CD14-positive monocyte (primary cell): Measurements from ENCODE around the gene TMEM86B. TPM values are rescaled to one million over a fixed set of nuclear protein-coding genes. Genes with fewer than 3 reads are reported as not detected.
"Not testable (repeated sequence)": the region's sequence is repeated elsewhere in the genome, so short reads cannot be mapped to it uniquely, and the experiment has no call there.

Experiments
- DNase-seq, 3 donors: peaks; one replicate each; pipeline ENCODE4 v3.0.0-alpha.2; 2011 to 2022
- H2AFZ ChIP-seq: 2 replicates; pipeline ENCODE4 v1.6.0; 2012; ENCODE audit warnings: mild to moderate bottlenecking, low read depth, low read length, inconsistent platforms; ENCODE audit not compliant: insufficient read depth, poor library complexity, severe bottlenecking
- H3K27ac ChIP-seq, 2 donors: 1 replicate in 1 of 2; 2 replicates in 1 of 2; pipeline ENCODE4 v1.5.1; 2012 to 2013; ENCODE audit warnings: low read length in 2 of 2, control low read depth in 1 of 2, inconsistent platforms in 1 of 2, low read depth in 1 of 2, mild to moderate bottlenecking in 1 of 2
- H3K27me3 ChIP-seq, 2 donors: one replicate each; pipeline versions ENCODE4 v1.6.0 to v1.6.1; 2011 to 2013; ENCODE audit warnings: low read length in 2 of 2; ENCODE audit not compliant: control insufficient read depth in 2 of 2, insufficient read depth in 2 of 2
- H3K36me3 ChIP-seq, 2 donors: replicated peaks in 1 of 2; 1 replicate in 1 of 2; 2 replicates in 1 of 2; pipeline versions ENCODE4 v1.5.1 to v1.6.1; 2012 to 2013; ENCODE audit warnings: low read length in 2 of 2, control low read depth in 1 of 2, inconsistent platforms in 1 of 2, mild to moderate bottlenecking in 1 of 2; ENCODE audit not compliant: insufficient read depth in 2 of 2, control insufficient read depth in 1 of 2
- H3K4me1 ChIP-seq, 2 donors: 1 replicate in 1 of 2; 2 replicates in 1 of 2; pipeline versions ENCODE4 v1.5.1 to v1.6.1; 2012 to 2013; ENCODE audit warnings: low read length in 2 of 2, control low read depth in 1 of 2, inconsistent platforms in 1 of 2, mild to moderate bottlenecking in 1 of 2, moderate library complexity in 1 of 2; ENCODE audit not compliant: insufficient read depth in 2 of 2, control insufficient read depth in 1 of 2
- H3K4me2 ChIP-seq: replicated peaks from 2 replicates; pipeline ENCODE3; 2012; ENCODE audit warnings: low read length, moderate library complexity, mild to moderate bottlenecking; ENCODE audit not compliant: poor library complexity, severe bottlenecking; ENCODE audit errors: extremely low read depth
- H3K4me3 ChIP-seq, 3 experiments: fragments of 200-600 bp in 1 of 3; sonication (generic) in 1 of 3; replicated peaks in 1 of 3; 1 replicate in 2 of 3; 2 replicates in 1 of 3; pipeline ENCODE4 v1.5.1; 2011 to 2013; ENCODE audit warnings: low read length in 3 of 3, mild to moderate bottlenecking in 3 of 3, control low read depth in 2 of 3, low read depth in 2 of 3, inconsistent platforms in 1 of 3, moderate library complexity in 1 of 3
- H3K79me2 ChIP-seq: 2 replicates; pipeline ENCODE4 v1.6.0; 2012; ENCODE audit warnings: mild to moderate bottlenecking, control low read depth, inconsistent platforms, low read length, moderate library complexity; ENCODE audit not compliant: insufficient read depth
- H3K9ac ChIP-seq: 2 replicates; pipeline ENCODE4 v1.6.0; 2017; ENCODE audit warnings: low read length, mild to moderate bottlenecking; ENCODE audit not compliant: insufficient read depth, poor library complexity, severe bottlenecking
- H3K9me3 ChIP-seq, 2 donors: replicated peaks in 1 of 2; 1 replicate in 1 of 2; 2 replicates in 1 of 2; pipeline versions ENCODE4 v1.5.1 to v1.6.1; 2012 to 2013; ENCODE audit warnings: low read length in 2 of 2, control low read depth in 1 of 2; ENCODE audit not compliant: control insufficient read depth in 1 of 2, insufficient read depth in 1 of 2
- H4K20me1 ChIP-seq: 2 replicates; pipeline ENCODE4 v1.6.0; 2012; ENCODE audit warnings: mild to moderate bottlenecking, low read length, control low read depth, moderate library complexity; ENCODE audit not compliant: insufficient read depth
- H3K27ac Mint-ChIP-seq, 7 donors: one replicate each; pipeline ENCODE4 v1.8.0; 2020; ENCODE audit warnings: mild to moderate bottlenecking in 7 of 7, mixed read lengths in 7 of 7, moderate library complexity in 6 of 7, inconsistent platforms in 2 of 7
- H3K27me3 Mint-ChIP-seq, 3 donors: one replicate each; pipeline ENCODE4 v1.8.0; 2021 to 2022; ENCODE audit warnings: low read depth in 3 of 3, mild to moderate bottlenecking in 3 of 3, mixed read lengths in 3 of 3, moderate library complexity in 3 of 3, inconsistent platforms in 1 of 3
- H3K36me3 Mint-ChIP-seq, 2 donors: one replicate each; pipeline ENCODE4 v1.8.0; 2020; ENCODE audit warnings: mixed read lengths in 2 of 2, inconsistent platforms in 1 of 2, mild to moderate bottlenecking in 1 of 2
- H3K4me1 Mint-ChIP-seq: one replicate; pipeline ENCODE4 v1.8.0; 2020; ENCODE audit warnings: mild to moderate bottlenecking, mixed read lengths
- H3K4me3 Mint-ChIP-seq, 2 donors: one replicate each; pipeline ENCODE4 v1.8.0; 2020; ENCODE audit warnings: mild to moderate bottlenecking in 2 of 2, mixed read lengths in 2 of 2, moderate library complexity in 1 of 2
- H3K9me3 Mint-ChIP-seq, 7 donors: one replicate each; pipeline ENCODE4 v1.8.0; 2020 to 2022; ENCODE audit warnings: mixed read lengths in 7 of 7, mild to moderate bottlenecking in 6 of 7, moderate library complexity in 6 of 7, inconsistent platforms in 2 of 7
- CTCF ChIP-seq: fragments of 200-600 bp; IDR thresholded peaks from one replicate; pipeline ENCODE4 v1.8.0; 2022; ENCODE audit warnings: antibody characterized with exemption, mild to moderate bottlenecking
- WGBS: methylation state at CpG from one replicate; pipeline ENCODE4 v1.1.5; 2013; ENCODE audit warnings: missing lambda C conversion rate; ENCODE audit not compliant: insufficient coverage; 5-methylcytosine and 5-hydroxymethylcytosine counted together
- intact Hi-C, 2 donors: fragments of 100-400 bp; cut with micrococcal nuclease; formaldehyde crosslinking; loops; one replicate each; pipeline versions ENCODE4 v1.15.0 to v1.15.1; 2023
- polyA plus RNA-seq, 3 donors: library from polyadenylated mRNA; depleted of rRNA in 1 of 3; unstranded in 2 of 3; stranded (reverse) in 1 of 3; fragments of 300-500 nt in 2 of 3; fragments of >200 nt in 1 of 3; fragmentation: Illumina TruSeq in 2 of 3; gene quantifications; 1 replicate in 2 of 3; 2 replicates in 1 of 3; pipeline ENCODE4 v1.2.3, GENCODE V29; 2012 to 2021

The TMEM86B gene
- polyA plus RNA-seq, 3 donors = 0.16 to 10.7 (median 0.38) TPM

GRCh38 chr19:55206664-55207500 is 21.7 kb downstream of the TMEM86B start:
- H3K4me3 ChIP-seq = peak overlapping the region in 1 of 3 experiments; percentile 16
- H3K4me3 Mint-ChIP-seq = peak overlapping the region; percentile 54 to 83

GRCh38 chr19:55202199-55202598 is 26.4 kb downstream of the TMEM86B start:
- H3K27me3 ChIP-seq, H3K4me3 Mint-ChIP-seq, H3K27ac Mint-ChIP-seq, H2AFZ ChIP-seq, H3K4me1 Mint-ChIP-seq, DNase-seq, H3K36me3 ChIP-seq, H3K79me2 ChIP-seq, H3K4me1 ChIP-seq, H3K4me2 ChIP-seq, H4K20me1 ChIP-seq, H3K36me3 Mint-ChIP-seq, H3K9ac ChIP-seq, H3K4me3 ChIP-seq, H3K9me3 ChIP-seq, H3K27ac ChIP-seq, intact Hi-C loops, H3K9me3 Mint-ChIP-seq: not testable (repeated sequence)
- H3K27me3 Mint-ChIP-seq = peaks cover 6 to 39% (median 35%) of the 10 kb centered on the region in 3 donors
- 80% methylated on average over 3 of the region's 10 CpGs for WGBS
- TF ChIP-seq CTCF = peak; percentile 24

More at GRCh38 chr19:55206664-55207500, 21.7 kb downstream of the TMEM86B start:
- Histone ChIP-seq H3K36me3 (no peaks in the 10 kb centered on the region), H3K9me3 (no peaks in the 10 kb centered on the region), H3K9ac (no peak overlapping the region), H4K20me1 (no peaks in the 10 kb centered on the region), H3K27me3 (no peaks in the 10 kb centered on the region), H2AFZ (peak overlapping the region; percentile 51), H3K4me1 (peaks cover 12 to 22% of the 10 kb centered on the region in 2 donors), H3K27ac (no peak overlapping the region), H3K4me2 (peak overlapping the region; percentile 48), H3K79me2 (no peaks in the 10 kb centered on the region)
- Mint-ChIP-seq H3K27me3 (peaks cover 6 to 33% (median 32%) of the 10 kb centered on the region in 3 donors), H3K4me1 (peaks cover 18% of the 10 kb centered on the region), H3K36me3 (no peaks in the 10 kb centered on the region), H3K9me3 (peaks cover 0 to 3% (median 1%) of the 10 kb centered on the region in 7 donors), H3K27ac (peak overlapping the region; percentile 25 to 88 (median 61))
- WGBS = 50% methylated on average over 27 of the region's 29 CpGs
- no peak for TF ChIP-seq CTCF
- peak; percentile 62 to 79 (median 66) for DNase-seq
- intact Hi-C loops = loop anchor here in 1 of 2 donors (1.0 kb wide), 1 partner anchor 8 kb away; no protein-coding TSS in a partner anchor
